Measurements from ENCODE around the gene NEK1.
"Not testable (repeated sequence)": the region's sequence is repeated elsewhere in the genome, so short reads cannot be mapped to it uniquely, and the experiment has no call there.

The NEK1 gene

DNA sequence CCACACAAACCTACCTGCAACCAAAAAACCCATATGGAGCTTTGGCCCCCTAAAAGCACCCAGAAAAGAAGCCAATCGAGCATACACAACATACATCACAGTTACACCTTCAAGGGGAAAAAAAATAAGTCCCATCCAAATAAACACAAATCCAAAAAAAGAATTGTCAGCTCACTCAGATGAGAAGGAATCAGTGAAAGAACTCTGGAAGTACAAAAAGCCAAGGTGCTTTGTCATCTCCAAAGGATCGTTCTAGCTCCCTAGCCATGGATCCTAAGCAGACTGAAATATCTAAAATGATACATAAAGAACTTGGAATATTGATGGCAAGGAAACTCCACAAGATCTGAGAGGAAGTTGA is 119.2 kb downstream of the NEK1 start:
- DNase-seq, result no peak

GRCh38 chr4:169492436-169493163 is 119.8 kb downstream of the NEK1 start:
- DNase-seq, result peak; percentile 1

DNA sequence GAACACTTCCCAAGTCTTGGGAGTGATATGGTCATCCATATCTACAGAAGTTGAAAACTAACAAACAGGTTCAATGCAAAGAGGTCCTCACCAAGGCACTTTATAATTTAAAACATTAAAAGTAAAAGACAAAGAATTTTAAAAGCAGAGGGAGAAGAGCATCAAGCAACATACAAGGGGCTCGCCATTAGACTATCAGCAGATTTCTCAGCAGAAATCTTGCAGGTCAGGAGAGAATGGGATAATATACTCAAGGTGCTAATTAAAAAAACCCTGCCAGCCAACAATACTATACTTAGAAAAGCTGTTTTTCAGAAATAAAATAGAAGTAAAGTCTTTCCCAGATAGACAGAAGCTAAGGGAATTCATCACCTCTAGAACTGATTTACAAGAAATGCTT is 121.2 kb downstream of the NEK1 start:
- no peak for DNase-seq

DNA sequence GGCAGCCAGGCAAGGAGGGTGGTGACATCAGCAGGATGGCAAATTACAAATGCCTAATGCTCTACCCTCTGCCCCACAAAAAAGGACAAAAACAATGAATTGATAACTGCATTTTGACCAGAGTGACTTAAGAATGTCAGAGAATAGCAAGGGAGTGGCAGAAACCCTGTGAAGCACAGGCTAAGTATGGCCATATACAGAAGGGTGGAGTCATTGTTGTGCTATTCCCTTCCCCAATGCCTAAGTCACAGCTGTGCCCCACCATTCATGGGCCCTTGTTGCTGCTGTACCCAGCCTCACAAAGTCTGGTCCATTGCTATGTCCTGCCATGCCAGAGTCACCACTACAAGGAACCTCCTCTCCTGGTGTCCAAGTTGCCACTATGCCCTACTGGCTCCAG is 123.1 kb downstream of the NEK1 start:
- no peak for DNase-seq

GRCh38 chr4:169485791-169486742 is 126.3 kb downstream of the NEK1 start:
- peak; percentile 29 for DNase-seq

- DNase-seq, result no peak
Measured at GRCh38 chr4:169485086-169485485, 127.3 kb downstream of the NEK1 start.

DNA sequence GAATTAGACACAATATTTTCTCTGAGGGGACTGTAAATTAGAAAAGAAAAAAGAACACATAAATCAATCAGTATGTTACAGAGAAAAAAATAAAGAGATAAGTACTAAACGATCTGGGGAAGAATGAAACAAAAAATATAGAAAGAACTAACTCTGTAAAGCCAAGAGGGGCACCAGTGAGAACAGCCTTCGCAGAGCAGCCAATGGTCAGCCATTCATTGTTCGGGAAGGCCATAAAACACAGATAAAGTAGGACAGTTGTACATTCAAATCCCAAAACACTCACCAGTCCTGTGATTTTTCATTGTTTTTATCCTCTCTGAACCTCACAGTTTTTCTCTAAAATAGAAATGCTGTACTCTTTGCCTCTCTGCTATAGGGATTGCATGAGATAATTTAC is 127.9 kb downstream of the NEK1 start:
- no peak for DNase-seq

DNA sequence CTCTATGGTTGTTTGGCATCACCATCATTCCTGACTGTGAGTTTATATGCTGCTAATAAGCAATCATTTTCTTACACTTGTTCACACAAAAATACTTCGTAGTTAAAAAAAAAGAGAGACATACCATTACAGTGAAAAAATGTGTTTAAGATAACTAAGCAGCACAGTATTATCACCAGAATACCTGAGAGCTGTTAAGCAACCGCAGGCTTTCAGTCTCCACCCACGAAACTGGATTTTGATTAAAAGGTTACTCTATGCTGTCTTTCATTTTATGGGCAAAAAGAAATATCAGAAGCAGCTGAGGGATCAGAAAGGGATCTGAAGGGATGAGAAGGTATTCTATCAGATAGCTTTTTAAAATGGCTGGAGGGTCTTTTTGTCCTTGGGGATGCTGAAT is 148.3 kb downstream of the NEK1 start:
- no peak for DNase-seq

DNA sequence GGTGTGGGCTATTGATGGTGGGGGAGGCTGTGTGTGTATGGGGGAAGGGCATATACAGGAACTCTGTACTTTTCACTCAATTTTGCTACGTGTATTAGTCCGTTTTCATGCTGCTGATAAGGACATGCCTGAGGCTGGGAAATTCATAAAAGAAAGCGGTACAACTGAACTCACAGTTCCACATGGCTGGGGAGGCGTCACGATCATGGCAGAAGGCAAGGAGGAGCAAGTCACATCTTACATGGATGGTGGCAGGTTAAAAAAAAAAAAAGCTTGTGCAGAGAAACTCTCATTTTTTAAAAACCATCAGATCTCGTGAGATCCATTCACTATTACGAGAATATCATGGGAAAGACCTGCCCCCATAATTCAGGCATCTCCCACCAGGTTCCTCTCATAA is 152.3 kb downstream of the NEK1 start:
- DNase-seq, result no peak

- no peak for DNase-seq
Measured at GRCh38 chr4:169458575-169458974, 153.8 kb downstream of the NEK1 start.

- DNase-seq, result not testable (repeated sequence)
Measured at GRCh38 chr4:169452644-169453043, 159.7 kb downstream of the NEK1 start.

DNA sequence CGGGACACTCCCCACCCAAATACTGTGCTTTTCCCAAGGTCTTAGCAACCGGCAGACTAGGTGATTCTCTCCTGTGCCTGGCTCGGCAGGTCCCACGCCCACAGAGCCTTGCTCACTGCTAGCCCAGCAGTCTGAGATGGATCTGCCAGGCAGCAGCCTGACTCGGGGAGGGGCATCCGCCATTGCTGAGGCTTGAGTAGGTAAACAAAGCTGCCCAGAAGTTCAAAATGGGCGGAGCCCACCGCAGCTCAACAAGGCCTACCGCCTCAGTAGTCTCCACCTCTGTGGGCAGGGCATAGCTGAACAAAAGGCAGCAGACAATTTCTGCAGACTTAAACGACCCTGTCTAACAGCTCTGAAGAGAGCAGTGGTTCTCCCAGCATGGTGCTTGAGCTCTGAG is 163.4 kb downstream of the NEK1 start:
- not testable (repeated sequence) for DNase-seq

GRCh38 chr4:169446824-169447223 is 165.6 kb downstream of the NEK1 start:
- DNase-seq, result no peak

- DNase-seq, result no peak
Measured at GRCh38 chr4:169443748-169444147, 168.6 kb downstream of the NEK1 start.

GRCh38 chr4:169440446-169440845 is 171.9 kb downstream of the NEK1 start:
- no peak for DNase-seq

DNA sequence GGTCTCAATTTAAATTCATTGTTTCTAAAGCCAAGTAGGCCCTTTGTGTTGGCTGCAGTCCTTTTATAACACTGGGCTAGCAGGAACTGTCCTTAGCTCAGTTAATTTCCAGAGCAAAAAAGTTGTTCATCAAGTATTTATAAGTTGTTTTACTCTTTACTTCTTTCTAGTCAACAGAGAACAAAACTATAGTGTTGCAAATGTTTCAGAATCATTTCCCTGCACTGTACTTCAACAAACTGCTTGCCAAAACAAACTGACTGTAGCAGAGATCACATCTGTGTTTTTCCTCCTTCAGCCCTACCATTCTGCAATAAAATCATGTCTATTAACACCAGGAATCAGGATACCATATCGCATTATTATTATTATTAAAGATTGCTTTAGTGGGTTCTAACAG is 173.1 kb downstream of the NEK1 start:
- DNase-seq, result no peak

DNA sequence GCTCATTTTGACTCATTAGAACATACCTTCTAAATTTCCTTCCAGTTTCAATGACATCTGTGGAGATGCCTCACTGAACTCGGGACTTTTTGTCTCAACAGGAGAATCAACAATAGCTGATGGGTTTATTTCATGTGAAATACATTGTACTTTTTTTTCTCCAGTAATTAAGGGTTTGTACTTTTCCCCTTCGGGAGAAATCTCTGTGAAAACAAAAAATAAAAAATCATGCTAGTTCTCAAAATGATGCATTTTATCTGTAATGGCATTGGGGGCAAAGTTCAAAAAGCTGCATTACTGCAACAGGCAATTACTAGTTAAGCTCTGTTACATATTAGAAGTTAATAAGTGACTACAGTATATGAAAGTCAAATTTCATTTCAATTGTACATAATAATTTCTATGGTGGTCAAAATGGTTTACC is 174.3 kb downstream of the NEK1 start:
- no peak for DNase-seq

DNA sequence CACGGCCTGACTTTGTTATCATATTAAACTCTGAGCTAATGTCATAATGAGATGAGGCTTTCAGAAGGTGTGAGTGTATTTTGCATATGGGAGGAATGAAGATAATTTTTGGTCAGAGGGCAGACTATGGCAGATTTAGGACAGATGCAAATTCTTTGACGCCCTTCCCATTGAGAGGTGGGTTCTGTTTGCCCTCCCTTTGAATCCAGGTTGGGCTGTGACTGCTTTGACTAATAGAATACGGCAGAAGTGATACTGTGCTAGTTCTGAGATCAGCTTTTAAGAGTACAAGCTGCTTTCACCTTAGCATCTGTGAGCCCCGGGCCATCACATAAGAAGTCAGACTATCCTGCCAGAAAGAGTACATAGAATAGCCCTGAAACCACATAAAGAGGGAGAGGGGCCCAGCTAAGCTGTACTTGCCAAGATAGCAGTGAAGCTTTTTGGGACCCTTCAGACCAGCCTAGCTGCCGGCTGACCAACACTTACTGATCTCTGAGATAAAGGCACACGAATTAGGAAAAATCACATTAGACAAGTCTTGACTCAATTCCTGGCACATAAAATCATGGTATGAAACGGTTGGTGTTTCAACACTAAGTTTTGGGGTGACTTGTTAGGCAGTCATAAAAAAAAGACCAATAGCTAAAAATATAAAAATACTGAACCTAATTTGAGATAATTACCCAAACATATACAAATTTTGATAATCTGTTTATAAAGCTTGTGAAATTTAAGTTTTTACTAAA is 174.9 kb downstream of the NEK1 start:
- DNase-seq, result no peak

GRCh38 chr4:169436734-169437133 is 175.6 kb downstream of the NEK1 start:
- no peak for DNase-seq

DNA sequence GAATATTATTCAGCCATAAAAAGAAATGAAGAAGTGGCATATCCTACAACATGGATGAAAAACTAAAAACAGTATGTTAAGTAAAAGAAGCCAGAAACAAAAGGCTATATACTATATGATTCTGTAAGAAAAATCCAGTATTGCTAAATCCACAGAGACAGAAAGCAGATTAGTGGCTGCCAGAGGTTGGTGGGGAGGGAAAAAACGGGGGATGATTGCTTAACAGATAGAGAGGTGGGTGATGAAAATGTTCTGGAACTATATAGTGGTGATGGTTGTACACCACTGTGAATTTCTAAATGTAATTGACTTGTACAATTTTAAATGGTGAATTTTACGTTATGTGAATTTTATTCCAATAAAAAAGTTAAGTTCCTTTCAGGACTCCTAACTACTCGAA is 184.0 kb downstream of the NEK1 start:
- DNase-seq, result no peak

DNA sequence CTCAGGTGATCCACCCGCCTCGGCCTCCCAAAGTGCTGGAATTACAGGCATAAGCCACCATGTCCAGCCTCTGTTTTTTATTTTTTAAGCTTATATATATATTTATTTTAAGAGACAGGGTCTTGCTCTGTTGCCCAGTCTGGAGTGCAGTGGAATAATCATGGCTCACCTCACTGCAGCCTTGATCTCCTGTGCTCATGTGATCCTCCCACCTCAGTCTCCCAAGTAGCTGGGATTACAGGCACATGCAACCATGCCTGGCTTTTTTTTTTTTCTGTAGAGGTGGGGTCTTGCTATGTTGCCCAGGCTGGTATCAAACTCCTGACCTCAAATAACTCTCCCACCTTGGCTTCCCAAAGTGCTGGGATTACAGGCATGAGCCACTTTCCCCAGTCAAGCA is 184.7 kb downstream of the NEK1 start:
- not testable (repeated sequence) for DNase-seq

- DNase-seq, result no peak
Measured at GRCh38 chr4:169420291-169420690, 192.1 kb downstream of the NEK1 start.

DNA sequence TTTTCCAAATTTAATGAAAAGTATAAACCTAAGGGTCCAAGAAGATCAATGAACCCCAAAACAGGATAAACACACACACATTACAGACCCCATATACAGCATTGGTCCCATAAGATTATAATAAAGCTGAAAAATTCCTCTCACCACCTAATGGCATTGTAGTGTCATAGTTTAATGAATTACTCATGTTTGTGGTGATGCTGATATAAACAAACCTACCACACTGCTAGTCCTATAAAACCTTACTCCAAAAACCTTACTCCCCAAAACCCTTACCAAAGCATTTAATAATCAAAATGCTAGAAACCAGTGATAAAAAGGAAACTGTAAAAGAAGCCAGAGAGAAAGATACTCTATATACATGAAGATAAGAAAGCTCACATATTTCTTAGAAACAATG is 193.5 kb downstream of the NEK1 start:
- no peak for DNase-seq

Data from NCI-H2029 treated with DMSO at 0.1 percent for 48 hours (cell line).